HG03442 (cell line): ENCODE data around the gene SFRP5.

Source experiments
- ATAC-seq: cut with Tn5 transposase; IDR thresholded peaks from one replicate; pipeline ENCODE4 v1.9.1; 2021; ENCODE audit warnings: mild to moderate bottlenecking, moderate library complexity; ENCODE audit not compliant: unreplicated experiment

SFRP5 gene

GRCh38 chr10:97788552-97789442 lies 17.0 kb upstream of the SFRP5 start:
- ATAC-seq: no peak

- ATAC-seq: no peak
These were observed 13.9 kb upstream of the SFRP5 start for GRCh38 chr10:97785731-97786130.

- ATAC-seq: no peak
These were observed 13.4 kb upstream of the SFRP5 start for GRCh38 chr10:97785231-97785630.

GRCh38 chr10:97784200-97784810 lies 12.5 kb upstream of the SFRP5 start:
- ATAC-seq: no peak

- ATAC-seq: no peak
These were observed 10.8 kb upstream of the SFRP5 start for GRCh38 chr10:97782455-97783228.

GRCh38 chr10:97781618-97782331 lies 10.0 kb upstream of the SFRP5 start:
- ATAC-seq: no peak

GRCh38 chr10:97780841-97781617 lies 9.2 kb upstream of the SFRP5 start:
- no peak for ATAC-seq

GRCh38 chr10:97779975-97780374 lies 8.2 kb upstream of the SFRP5 start:
- no peak for ATAC-seq

GRCh38 chr10:97779492-97779891 lies 7.7 kb upstream of the SFRP5 start:
- ATAC-seq: no peak

- ATAC-seq: no peak
These were observed 6.9 kb upstream of the SFRP5 start for GRCh38 chr10:97778452-97779302.

GRCh38 chr10:97777143-97777542 lies 5.3 kb upstream of the SFRP5 start:
- ATAC-seq: no peak

- no peak for ATAC-seq
These were observed 3.1 kb upstream of the SFRP5 start for GRCh38 chr10:97774811-97775294.

- no peak for ATAC-seq
These were observed 1.3 kb upstream of the SFRP5 start for GRCh38 chr10:97773096-97773495.

- ATAC-seq: no peak
These were observed 526 bp downstream of the SFRP5 start for GRCh38 chr10:97771055-97771891.

- no peak for ATAC-seq
These were observed 1.5 kb downstream of the SFRP5 start for GRCh38 chr10:97770255-97770654.

GRCh38 chr10:97768322-97769315 lies 3.2 kb downstream of the SFRP5 start:
- no peak for ATAC-seq
